ENCODE measurements around the gene AFTPH.

The AFTPH gene

GRCh38 chr2:64567473-64567872 is 43.3 kb downstream of the AFTPH start:
- Histone ChIP-seq H3K27ac (ENCODE audit: low read length) (no peak overlapping the region), H3K27me3 (ENCODE audit: control insufficient read depth in 1 of 2, insufficient read depth in 2 of 2, low read length in 2 of 2) (no peaks in the 10 kb centered on the region), H3K4me1 (ENCODE audit: control insufficient read depth, insufficient read depth, low read length) (no peaks in the 10 kb centered on the region), H3K36me3 (ENCODE audit: control insufficient read depth in 2 of 2, insufficient read depth in 2 of 2, low read length in 2 of 2) (peaks cover 3 to 4% of the 10 kb centered on the region in 2 donors), H3K4me3 (ENCODE audit: low read length in 2 of 2) (no peak overlapping the region), H3K9me3 (ENCODE audit: control insufficient read depth in 2 of 2, low read length in 2 of 2) (no peaks in the 10 kb centered on the region), H3K9ac (ENCODE audit: low read length in 2 of 2) (no peak overlapping the region)

- Histone ChIP-seq H3K27me3 (ENCODE audit: control insufficient read depth in 1 of 2, insufficient read depth in 2 of 2, low read length in 2 of 2) (no peaks in the 10 kb centered on the region), H3K27ac (ENCODE audit: low read length) (no peak overlapping the region), H3K9me3 (ENCODE audit: control insufficient read depth in 2 of 2, low read length in 2 of 2) (no peaks in the 10 kb centered on the region), H3K4me1 (ENCODE audit: control insufficient read depth, insufficient read depth, low read length) (no peaks in the 10 kb centered on the region), H3K4me3 (ENCODE audit: low read length in 2 of 2) (no peak overlapping the region), H3K9ac (ENCODE audit: low read length in 2 of 2) (no peak overlapping the region), H3K36me3 (ENCODE audit: control insufficient read depth in 2 of 2, insufficient read depth in 2 of 2, low read length in 2 of 2) (peaks cover 6% of the 10 kb centered on the region in 2 donors)
Observed at GRCh38 chr2:64568836-64569235, 44.7 kb downstream of the AFTPH start.

- no peak overlapping the region for H3K9ac ChIP-seq (ENCODE audit: low read length in 2 of 2)
- H3K36me3 ChIP-seq (ENCODE audit: control insufficient read depth in 2 of 2, insufficient read depth in 2 of 2, low read length in 2 of 2) = peaks cover 11 to 15% of the 10 kb centered on the region in 2 donors
Observed at GRCh38 chr2:64574871-64575270, 50.7 kb downstream of the AFTPH start.

GRCh38 chr2:64581018-64581417 is 56.9 kb downstream of the AFTPH start:
- Histone ChIP-seq H3K36me3 (ENCODE audit: control insufficient read depth in 2 of 2, insufficient read depth in 2 of 2, low read length in 2 of 2) (peaks cover 8 to 11% of the 10 kb centered on the region in 2 donors), H3K9ac (ENCODE audit: low read length in 2 of 2) (no peak overlapping the region), H3K9me3 (ENCODE audit: control insufficient read depth in 2 of 2, low read length in 2 of 2) (no peaks in the 10 kb centered on the region), H3K4me3 (ENCODE audit: low read length in 2 of 2) (no peak overlapping the region), H3K4me1 (ENCODE audit: control insufficient read depth, insufficient read depth, low read length) (no peaks in the 10 kb centered on the region), H3K27me3 (ENCODE audit: control insufficient read depth in 1 of 2, insufficient read depth in 2 of 2, low read length in 2 of 2) (no peaks in the 10 kb centered on the region), H3K27ac (ENCODE audit: low read length) (no peak overlapping the region)

More at GRCh38 chr2:64574871-64575270, 50.7 kb downstream of the AFTPH start:
- H3K27me3 ChIP-seq (ENCODE audit: control insufficient read depth in 1 of 2, insufficient read depth in 2 of 2, low read length in 2 of 2) = no peaks in the 10 kb centered on the region
- no peaks in the 10 kb centered on the region for H3K4me1 ChIP-seq (ENCODE audit: control insufficient read depth, insufficient read depth, low read length)
- H3K4me3 ChIP-seq (ENCODE audit: low read length in 2 of 2) = no peak overlapping the region
- no peak overlapping the region for H3K27ac ChIP-seq (ENCODE audit: low read length)
- H3K9me3 ChIP-seq (ENCODE audit: control insufficient read depth in 2 of 2, low read length in 2 of 2) = no peaks in the 10 kb centered on the region

GRCh38 chr2:64581777-64582539 is 57.8 kb downstream of the AFTPH start:
- peaks cover 7 to 9% of the 10 kb centered on the region in 2 donors for H3K36me3 ChIP-seq (ENCODE audit: control insufficient read depth in 2 of 2, insufficient read depth in 2 of 2, low read length in 2 of 2)

GRCh38 chr2:64582774-64583340 is 58.7 kb downstream of the AFTPH start:
- no peak overlapping the region for H3K27ac ChIP-seq (ENCODE audit: low read length)
- H3K4me3 ChIP-seq (ENCODE audit: low read length in 2 of 2) = no peak overlapping the region
- H3K9me3 ChIP-seq (ENCODE audit: control insufficient read depth in 2 of 2, low read length in 2 of 2) = no peaks in the 10 kb centered on the region
- no peak overlapping the region for H3K9ac ChIP-seq (ENCODE audit: low read length in 2 of 2)
- no peaks in the 10 kb centered on the region for H3K4me1 ChIP-seq (ENCODE audit: control insufficient read depth, insufficient read depth, low read length)
- H3K27me3 ChIP-seq (ENCODE audit: control insufficient read depth in 1 of 2, insufficient read depth in 2 of 2, low read length in 2 of 2) = no peaks in the 10 kb centered on the region
- peaks cover 0 to 9% of the 10 kb centered on the region in 2 donors for H3K36me3 ChIP-seq (ENCODE audit: control insufficient read depth in 2 of 2, insufficient read depth in 2 of 2, low read length in 2 of 2)

More at GRCh38 chr2:64581777-64582539, 57.8 kb downstream of the AFTPH start:
- no peak overlapping the region for H3K27ac ChIP-seq (ENCODE audit: low read length)
- H3K9ac ChIP-seq (ENCODE audit: low read length in 2 of 2) = no peak overlapping the region
- no peaks in the 10 kb centered on the region for H3K9me3 ChIP-seq (ENCODE audit: control insufficient read depth in 2 of 2, low read length in 2 of 2)
- H3K27me3 ChIP-seq (ENCODE audit: control insufficient read depth in 1 of 2, insufficient read depth in 2 of 2, low read length in 2 of 2) = no peaks in the 10 kb centered on the region
- no peak overlapping the region for H3K4me3 ChIP-seq (ENCODE audit: low read length in 2 of 2)
- no peaks in the 10 kb centered on the region for H3K4me1 ChIP-seq (ENCODE audit: control insufficient read depth, insufficient read depth, low read length)

GRCh38 chr2:64586054-64586453 is 61.9 kb downstream of the AFTPH start:
- Histone ChIP-seq H3K9me3 (ENCODE audit: control insufficient read depth in 2 of 2, low read length in 2 of 2) (no peaks in the 10 kb centered on the region), H3K27ac (ENCODE audit: low read length) (no peak overlapping the region), H3K9ac (ENCODE audit: low read length in 2 of 2) (no peak overlapping the region), H3K4me3 (ENCODE audit: low read length in 2 of 2) (no peak overlapping the region), H3K4me1 (ENCODE audit: control insufficient read depth, insufficient read depth, low read length) (no peaks in the 10 kb centered on the region), H3K36me3 (ENCODE audit: control insufficient read depth in 2 of 2, insufficient read depth in 2 of 2, low read length in 2 of 2) (peaks cover 8 to 10% of the 10 kb centered on the region in 2 donors), H3K27me3 (ENCODE audit: control insufficient read depth in 1 of 2, insufficient read depth in 2 of 2, low read length in 2 of 2) (no peaks in the 10 kb centered on the region)

GRCh38 chr2:64586883-64587481 is 62.9 kb downstream of the AFTPH start:
- Histone ChIP-seq H3K36me3 (ENCODE audit: control insufficient read depth in 2 of 2, insufficient read depth in 2 of 2, low read length in 2 of 2) (peaks cover 9 to 15% of the 10 kb centered on the region in 2 donors), H3K27me3 (ENCODE audit: control insufficient read depth in 1 of 2, insufficient read depth in 2 of 2, low read length in 2 of 2) (no peaks in the 10 kb centered on the region), H3K9ac (ENCODE audit: low read length in 2 of 2) (no peak overlapping the region), H3K27ac (ENCODE audit: low read length) (no peak overlapping the region), H3K9me3 (ENCODE audit: control insufficient read depth in 2 of 2, low read length in 2 of 2) (no peaks in the 10 kb centered on the region), H3K4me1 (ENCODE audit: control insufficient read depth, insufficient read depth, low read length) (no peaks in the 10 kb centered on the region), H3K4me3 (ENCODE audit: low read length in 2 of 2) (no peak overlapping the region)

GRCh38 chr2:64587561-64587960 is 63.4 kb downstream of the AFTPH start:
- no peaks in the 10 kb centered on the region for H3K9me3 ChIP-seq (ENCODE audit: control insufficient read depth in 2 of 2, low read length in 2 of 2)
- no peaks in the 10 kb centered on the region for H3K4me1 ChIP-seq (ENCODE audit: control insufficient read depth, insufficient read depth, low read length)
- no peaks in the 10 kb centered on the region for H3K27me3 ChIP-seq (ENCODE audit: control insufficient read depth in 1 of 2, insufficient read depth in 2 of 2, low read length in 2 of 2)
- no peak overlapping the region for H3K27ac ChIP-seq (ENCODE audit: low read length)
- H3K9ac ChIP-seq (ENCODE audit: low read length in 2 of 2) = no peak overlapping the region
- H3K4me3 ChIP-seq (ENCODE audit: low read length in 2 of 2) = no peak overlapping the region
- peaks cover 7 to 18% of the 10 kb centered on the region in 2 donors for H3K36me3 ChIP-seq (ENCODE audit: control insufficient read depth in 2 of 2, insufficient read depth in 2 of 2, low read length in 2 of 2)

GRCh38 chr2:64591188-64591587 is 67.1 kb downstream of the AFTPH start:
- Histone ChIP-seq H3K9ac (ENCODE audit: low read length in 2 of 2) (no peak overlapping the region), H3K4me1 (ENCODE audit: control insufficient read depth, insufficient read depth, low read length) (no peaks in the 10 kb centered on the region), H3K36me3 (ENCODE audit: control insufficient read depth in 2 of 2, insufficient read depth in 2 of 2, low read length in 2 of 2) (peaks cover 3 to 20% of the 10 kb centered on the region in 2 donors)

More at GRCh38 chr2:64591188-64591587, 67.1 kb downstream of the AFTPH start:
- Histone ChIP-seq H3K27me3 (ENCODE audit: control insufficient read depth in 1 of 2, insufficient read depth in 2 of 2, low read length in 2 of 2) (no peaks in the 10 kb centered on the region), H3K27ac (ENCODE audit: low read length) (no peak overlapping the region), H3K4me3 (ENCODE audit: low read length in 2 of 2) (no peak overlapping the region), H3K9me3 (ENCODE audit: control insufficient read depth in 2 of 2, low read length in 2 of 2) (no peaks in the 10 kb centered on the region)

Measured in stomach smooth muscle (tissue), 2 donors.